ENCODE results near the gene SPAG16.

Gene SPAG16

DNA sequence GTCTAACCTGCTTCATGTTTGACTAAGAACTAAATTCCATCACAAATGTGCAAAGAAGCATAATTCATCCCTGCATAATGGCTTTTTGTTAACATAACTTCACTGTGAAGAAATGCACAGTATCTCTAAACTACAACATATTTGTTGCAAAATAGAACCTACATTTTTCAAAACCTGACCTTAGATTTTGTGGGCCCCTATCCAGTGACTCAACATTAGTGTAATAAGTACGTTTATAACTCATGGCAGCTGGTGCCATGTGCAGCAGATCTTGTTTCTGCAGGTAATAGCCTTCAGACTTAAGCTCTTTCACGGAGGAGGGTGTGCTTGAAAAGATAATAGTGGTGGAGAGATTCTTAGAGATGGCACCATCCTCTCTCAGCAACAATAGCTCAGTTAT is 1098.0 kb downstream of the SPAG16 start:
- Histone ChIP-seq H3K4me3 (ENCODE audit: low read length) (no peak overlapping the region), H3K9ac (ENCODE audit: low read length) (no peak overlapping the region), H3K4me1 (ENCODE audit: control insufficient read depth, insufficient read depth, low read length) (no peaks in the 10 kb centered on the region), H3K27me3 (ENCODE audit: control insufficient read depth, insufficient read depth, low read length) (no peaks in the 10 kb centered on the region), H3K27ac (ENCODE audit: low read depth, low read length) (no peak overlapping the region), H3K36me3 (ENCODE audit: control insufficient read depth, insufficient read depth, low read length) (no peaks in the 10 kb centered on the region)

DNA sequence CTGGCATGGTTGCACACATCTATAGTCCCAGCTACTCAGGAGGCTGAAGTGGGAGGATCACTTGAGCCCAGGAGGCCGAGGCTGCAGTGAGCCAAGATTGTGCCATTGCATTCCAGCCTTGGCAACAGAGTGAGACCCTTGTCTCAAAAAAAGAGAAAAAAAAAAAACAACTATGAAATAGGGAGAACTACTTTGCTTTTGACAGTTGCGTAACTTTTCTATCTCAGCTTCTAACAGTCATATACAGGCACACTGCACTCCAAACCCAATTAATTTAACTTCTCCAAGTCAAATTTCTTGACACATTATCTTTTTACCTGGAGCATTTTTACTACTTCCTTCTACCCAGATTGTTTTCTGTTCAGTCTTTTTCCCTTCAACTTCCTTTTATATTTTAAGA is 1102.5 kb downstream of the SPAG16 start:
- no peak overlapping the region for H3K27ac ChIP-seq (ENCODE audit: low read depth, low read length)
- H3K4me1 ChIP-seq (ENCODE audit: control insufficient read depth, insufficient read depth, low read length), result no peaks in the 10 kb centered on the region
- no peaks in the 10 kb centered on the region for H3K27me3 ChIP-seq (ENCODE audit: control insufficient read depth, insufficient read depth, low read length)
- no peak overlapping the region for H3K9ac ChIP-seq (ENCODE audit: low read length)
- no peaks in the 10 kb centered on the region for H3K36me3 ChIP-seq (ENCODE audit: control insufficient read depth, insufficient read depth, low read length)
- H3K4me3 ChIP-seq (ENCODE audit: low read length), result no peak overlapping the region

- Histone ChIP-seq H3K4me1 (ENCODE audit: control insufficient read depth, insufficient read depth, low read length) (no peaks in the 10 kb centered on the region), H3K9ac (ENCODE audit: low read length) (no peak overlapping the region), H3K4me3 (ENCODE audit: low read length) (no peak overlapping the region), H3K27ac (ENCODE audit: low read depth, low read length) (no peak overlapping the region), H3K27me3 (ENCODE audit: control insufficient read depth, insufficient read depth, low read length) (no peaks in the 10 kb centered on the region), H3K36me3 (ENCODE audit: control insufficient read depth, insufficient read depth, low read length) (no peaks in the 10 kb centered on the region)
These were observed 1105.1 kb downstream of the SPAG16 start for GRCh38 chr2:214389334-214389733.

GRCh38 chr2:214393796-214394195 is 1109.5 kb downstream of the SPAG16 start:
- Histone ChIP-seq H3K4me1 (ENCODE audit: control insufficient read depth, insufficient read depth, low read length) (no peaks in the 10 kb centered on the region), H3K27me3 (ENCODE audit: control insufficient read depth, insufficient read depth, low read length) (no peaks in the 10 kb centered on the region), H3K36me3 (ENCODE audit: control insufficient read depth, insufficient read depth, low read length) (no peaks in the 10 kb centered on the region), H3K27ac (ENCODE audit: low read depth, low read length) (no peak overlapping the region), H3K4me3 (ENCODE audit: low read length) (no peak overlapping the region), H3K9ac (ENCODE audit: low read length) (no peak overlapping the region)

- Histone ChIP-seq H3K4me3 (ENCODE audit: low read length) (no peak overlapping the region), H3K9ac (ENCODE audit: low read length) (no peak overlapping the region), H3K27me3 (ENCODE audit: control insufficient read depth, insufficient read depth, low read length) (no peaks in the 10 kb centered on the region), H3K36me3 (ENCODE audit: control insufficient read depth, insufficient read depth, low read length) (no peaks in the 10 kb centered on the region), H3K27ac (ENCODE audit: low read depth, low read length) (no peak overlapping the region), H3K4me1 (ENCODE audit: control insufficient read depth, insufficient read depth, low read length) (no peaks in the 10 kb centered on the region)
These were observed 1110.8 kb downstream of the SPAG16 start for GRCh38 chr2:214395040-214395439.

- no peak overlapping the region for H3K27ac ChIP-seq (ENCODE audit: low read depth, low read length)
- H3K9ac ChIP-seq (ENCODE audit: low read length), result no peak overlapping the region
- H3K4me3 ChIP-seq (ENCODE audit: low read length), result no peak overlapping the region
- H3K4me1 ChIP-seq (ENCODE audit: control insufficient read depth, insufficient read depth, low read length), result no peaks in the 10 kb centered on the region
- H3K27me3 ChIP-seq (ENCODE audit: control insufficient read depth, insufficient read depth, low read length), result no peaks in the 10 kb centered on the region
- H3K36me3 ChIP-seq (ENCODE audit: control insufficient read depth, insufficient read depth, low read length), result no peaks in the 10 kb centered on the region
These were observed 1117.3 kb downstream of the SPAG16 start for GRCh38 chr2:214401580-214401979.

- Histone ChIP-seq H3K4me3 (ENCODE audit: low read length) (no peak overlapping the region), H3K27ac (ENCODE audit: low read depth, low read length) (no peak overlapping the region), H3K27me3 (ENCODE audit: control insufficient read depth, insufficient read depth, low read length) (no peaks in the 10 kb centered on the region), H3K36me3 (ENCODE audit: control insufficient read depth, insufficient read depth, low read length) (no peaks in the 10 kb centered on the region), H3K9ac (ENCODE audit: low read length) (no peak overlapping the region), H3K4me1 (ENCODE audit: control insufficient read depth, insufficient read depth, low read length) (no peaks in the 10 kb centered on the region)
These were observed 1126.0 kb downstream of the SPAG16 start for GRCh38 chr2:214410128-214410775.

- Histone ChIP-seq H3K4me1 (ENCODE audit: control insufficient read depth, insufficient read depth, low read length) (no peaks in the 10 kb centered on the region), H3K27ac (ENCODE audit: low read depth, low read length) (no peak within 1 kb of the TSS), H3K4me3 (ENCODE audit: low read length) (no peak within 1 kb of the TSS), H3K9ac (ENCODE audit: low read length) (no peak within 1 kb of the TSS), H3K36me3 (ENCODE audit: control insufficient read depth, insufficient read depth, low read length) (no peaks in the 10 kb centered on the region), H3K27me3 (ENCODE audit: control insufficient read depth, insufficient read depth, low read length) (no peaks in the 10 kb centered on the region)
These were observed 1126.8 kb downstream of the SPAG16 start, which contains the start of gene VWC2L for GRCh38 chr2:214410918-214411554. Gene VWC2L, plus strand, starts transcription at chr2:214411054. Its CDS starts 3,140 bp downstream, at chr2:214414194.

DNA sequence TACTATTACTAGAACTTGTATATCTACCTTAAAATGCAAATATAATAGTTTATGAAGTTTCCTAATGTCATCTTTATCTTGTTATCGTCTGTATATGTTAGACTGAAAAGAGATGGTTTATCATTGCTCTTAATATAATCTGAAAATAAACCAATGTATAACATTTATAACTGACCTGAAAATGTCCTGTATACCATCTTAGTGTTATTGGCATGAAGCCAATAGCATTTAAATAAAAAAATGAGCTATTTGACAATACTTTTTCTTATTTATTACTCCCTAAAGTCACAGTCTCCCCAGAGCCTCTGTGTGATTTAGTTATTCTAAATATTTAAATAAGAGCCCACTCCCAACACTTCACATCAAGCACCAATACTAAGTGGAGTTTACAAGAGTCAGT is 1128.4 kb downstream of the SPAG16 start:
- Histone ChIP-seq H3K4me3 (ENCODE audit: low read length) (no peak overlapping the region), H3K27me3 (ENCODE audit: control insufficient read depth, insufficient read depth, low read length) (no peaks in the 10 kb centered on the region), H3K4me1 (ENCODE audit: control insufficient read depth, insufficient read depth, low read length) (no peaks in the 10 kb centered on the region), H3K36me3 (ENCODE audit: control insufficient read depth, insufficient read depth, low read length) (no peaks in the 10 kb centered on the region), H3K9ac (ENCODE audit: low read length) (no peak overlapping the region), H3K27ac (ENCODE audit: low read depth, low read length) (no peak overlapping the region)

DNA sequence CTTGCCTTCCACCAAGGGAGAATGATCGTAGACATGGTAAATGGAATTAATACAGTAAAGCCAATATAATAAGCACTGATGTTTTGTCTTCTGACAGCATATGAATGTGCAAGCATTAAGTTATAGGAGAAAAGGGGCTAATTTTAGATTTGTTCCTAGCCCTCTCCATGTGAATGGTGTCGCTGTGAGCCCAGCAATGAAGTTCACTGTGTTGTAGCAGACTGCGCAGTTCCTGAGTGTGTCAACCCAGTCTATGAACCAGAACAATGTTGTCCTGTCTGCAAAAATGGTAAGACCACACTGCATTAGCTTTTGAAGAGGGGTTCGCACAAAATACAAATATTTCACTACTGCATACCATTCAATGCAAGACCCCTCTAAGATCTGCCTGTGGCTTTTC is 1152.2 kb downstream of the SPAG16 start:
- H3K27me3 ChIP-seq (ENCODE audit: control insufficient read depth, insufficient read depth, low read length), result no peaks in the 10 kb centered on the region
- no peak overlapping the region for H3K4me3 ChIP-seq (ENCODE audit: low read length)
- H3K4me1 ChIP-seq (ENCODE audit: control insufficient read depth, insufficient read depth, low read length), result no peaks in the 10 kb centered on the region
- no peaks in the 10 kb centered on the region for H3K36me3 ChIP-seq (ENCODE audit: control insufficient read depth, insufficient read depth, low read length)
- H3K27ac ChIP-seq (ENCODE audit: low read depth, low read length), result no peak overlapping the region
- no peak overlapping the region for H3K9ac ChIP-seq (ENCODE audit: low read length)

GRCh38 chr2:214450118-214450894 is 1166.0 kb downstream of the SPAG16 start:
- Histone ChIP-seq H3K36me3 (ENCODE audit: control insufficient read depth, insufficient read depth, low read length) (no peaks in the 10 kb centered on the region), H3K4me3 (ENCODE audit: low read length) (no peak overlapping the region), H3K27me3 (ENCODE audit: control insufficient read depth, insufficient read depth, low read length) (no peaks in the 10 kb centered on the region), H3K27ac (ENCODE audit: low read depth, low read length) (no peak overlapping the region), H3K9ac (ENCODE audit: low read length) (no peak overlapping the region), H3K4me1 (ENCODE audit: control insufficient read depth, insufficient read depth, low read length) (no peaks in the 10 kb centered on the region)

- no peak overlapping the region for H3K9ac ChIP-seq (ENCODE audit: low read length)
- no peak overlapping the region for H3K4me3 ChIP-seq (ENCODE audit: low read length)
- H3K4me1 ChIP-seq (ENCODE audit: control insufficient read depth, insufficient read depth, low read length), result no peaks in the 10 kb centered on the region
- no peaks in the 10 kb centered on the region for H3K36me3 ChIP-seq (ENCODE audit: control insufficient read depth, insufficient read depth, low read length)
- H3K27ac ChIP-seq (ENCODE audit: low read depth, low read length), result no peak overlapping the region
- no peaks in the 10 kb centered on the region for H3K27me3 ChIP-seq (ENCODE audit: control insufficient read depth, insufficient read depth, low read length)
These were observed 1167.4 kb downstream of the SPAG16 start for GRCh38 chr2:214451516-214452275.

Measured in rectal smooth muscle tissue (tissue), 1 donor.